CD4-positive, alpha-beta memory T cell (primary cell): ENCODE results near the gene IGFALS. TPM values are rescaled to one million over a fixed set of nuclear protein-coding genes. Genes with fewer than 3 reads are reported as not detected.
"Not testable (repeated sequence)": the region's sequence is repeated elsewhere in the genome, so short reads cannot be mapped to it uniquely, and the experiment has no call there.

ENCODE experiments used
- CTCF ChIA-PET: fragments of 350-600 bp; sonication (Branson Sonifier 250); formaldehyde crosslinking; loops from one replicate; lab custom pipeline; 2021; ENCODE audit warnings: inconsistent platforms; ENCODE audit not compliant: partially characterized antibody; lab: Charles Lee
- POLR2A ChIA-PET: fragments of 350-600 bp; sonication (Branson Sonifier 250); formaldehyde crosslinking; loops from one replicate; lab custom pipeline; 2021; ENCODE audit not compliant: partially characterized antibody; lab: Charles Lee
- DNase-seq, 5 donors: peaks; one replicate each; pipeline versions ENCODE4 v3.0.0 to v3.0.0-alpha.2; 2020 to 2022; ENCODE audit warnings: mixed read lengths in 1 of 5
- H3K27ac ChIP-seq: one replicate; pipeline ENCODE4 v1.7.0; 2013; ENCODE audit warnings: low read depth, low read length
- H3K27me3 ChIP-seq: 2 replicates; pipeline ENCODE4 v1.7.0; 2013; ENCODE audit warnings: mild to moderate bottlenecking, low read length, moderate library complexity; ENCODE audit not compliant: insufficient read depth
- H3K36me3 ChIP-seq: 2 replicates; pipeline ENCODE4 v1.7.0; 2013; ENCODE audit warnings: mild to moderate bottlenecking, low read length, moderate library complexity; ENCODE audit not compliant: insufficient read depth
- H3K4me1 ChIP-seq: 2 replicates; pipeline ENCODE4 v1.7.0; 2013; ENCODE audit warnings: mild to moderate bottlenecking, low read length, moderate library complexity; ENCODE audit not compliant: insufficient read depth
- H3K4me3 ChIP-seq, 2 donors: one replicate each; pipeline ENCODE4 v1.7.0; 2013; ENCODE audit warnings: low read length in 2 of 2, mild to moderate bottlenecking in 1 of 2
- H3K9me3 ChIP-seq, 2 donors: one replicate each; pipeline ENCODE4 v1.7.0; 2013; ENCODE audit warnings: low read length in 2 of 2, control low read depth in 1 of 2; ENCODE audit not compliant: control insufficient read depth in 1 of 2
- H3K27ac Mint-ChIP-seq, 7 donors: one replicate each; pipeline ENCODE4 v1.8.0; 2020 to 2021; ENCODE audit warnings: mixed read lengths in 7 of 7, mild to moderate bottlenecking in 6 of 7, inconsistent platforms in 3 of 7, moderate library complexity in 3 of 7
- H3K27me3 Mint-ChIP-seq, 2 donors: one replicate each; pipeline ENCODE4 v1.8.0; 2020 to 2021; ENCODE audit warnings: mixed read lengths in 2 of 2
- H3K36me3 Mint-ChIP-seq, 2 donors: one replicate each; pipeline ENCODE4 v1.8.0; 2020 to 2021; ENCODE audit warnings: mixed read lengths in 2 of 2, inconsistent platforms in 1 of 2, mild to moderate bottlenecking in 1 of 2
- H3K4me1 Mint-ChIP-seq, 4 donors: one replicate each; pipeline ENCODE4 v1.8.0; 2020 to 2021; ENCODE audit warnings: mixed read lengths in 4 of 4, mild to moderate bottlenecking in 1 of 4
- H3K4me3 Mint-ChIP-seq, 8 donors: one replicate each; pipeline ENCODE4 v1.8.0; 2020 to 2021; ENCODE audit warnings: mixed read lengths in 8 of 8, mild to moderate bottlenecking in 7 of 8, moderate library complexity in 6 of 8, inconsistent platforms in 3 of 8
- H3K9me3 Mint-ChIP-seq, 8 donors: one replicate each; pipeline ENCODE4 v1.8.0; 2020 to 2021; ENCODE audit warnings: mixed read lengths in 8 of 8, mild to moderate bottlenecking in 5 of 8, inconsistent platforms in 3 of 8, moderate library complexity in 1 of 8
- intact Hi-C: fragments of 100-400 bp; cut with micrococcal nuclease; formaldehyde crosslinking; loops from one replicate; pipeline ENCODE4 v1.15.1; 2023
- polyA plus RNA-seq, 2 donors: library from polyadenylated mRNA; unstranded; fragments of 300-500 nt; fragmentation: Illumina TruSeq; gene quantifications; one replicate each; pipeline ENCODE4 v1.2.3, GENCODE V29; 2021
- total RNA-seq, 2 experiments: library from RNA; stranded (reverse); gene quantifications; one replicate each; pipeline ENCODE4 v1.2.3, GENCODE V29; 2021

IGFALS gene
- total and polyA plus RNA-seq, 4 experiments from 2014 or later = 0.29 to 0.36 TPM; not detected in 2

GRCh38 chr16:1809281-1809801 lies 15.8 kb upstream of the IGFALS start:
- no peak overlapping the region for H3K27ac ChIP-seq
- H3K4me3 ChIP-seq = no peak overlapping the region
- H3K36me3 ChIP-seq = peaks cover 36% of the 10 kb centered on the region
- Mint-ChIP-seq H3K27me3 (no peaks in the 10 kb centered on the region), H3K27ac (no peak overlapping the region), H3K36me3 (peaks cover 34 to 43% of the 10 kb centered on the region in 2 donors), H3K4me1 (peaks cover 3 to 8% (median 6%) of the 10 kb centered on the region in 4 donors), H3K9me3 (peaks cover 0 to 3% (median under 1%) of the 10 kb centered on the region in 8 donors), H3K4me3 (no peak overlapping the region)
- intact Hi-C loops = no loop called here
- H3K9me3 ChIP-seq = no peaks in the 10 kb centered on the region
- POLR2A ChIA-PET = no interaction called here
- CTCF ChIA-PET = no interaction called here
- no peaks in the 10 kb centered on the region for H3K27me3 ChIP-seq
- DNase-seq = no peak
- no peaks in the 10 kb centered on the region for H3K4me1 ChIP-seq

GRCh38 chr16:1808691-1809090 lies 15.2 kb upstream of the IGFALS start:
- Histone ChIP-seq H3K27me3 (no peaks in the 10 kb centered on the region), H3K36me3 (peaks cover 33% of the 10 kb centered on the region), H3K4me1 (no peaks in the 10 kb centered on the region), H3K4me3 (no peak overlapping the region), H3K9me3 (no peaks in the 10 kb centered on the region), H3K27ac (no peak overlapping the region)
- CTCF ChIA-PET = no interaction called here
- no peak for DNase-seq
- H3K4me3 Mint-ChIP-seq = no peak overlapping the region
- H3K4me1 Mint-ChIP-seq = peaks cover 3 to 8% (median 5%) of the 10 kb centered on the region in 4 donors
- POLR2A ChIA-PET = no interaction called here
- no peaks in the 10 kb centered on the region for H3K27me3 Mint-ChIP-seq
- intact Hi-C loops = no loop called here
- peaks cover 0 to 3% (median under 1%) of the 10 kb centered on the region in 8 donors for H3K9me3 Mint-ChIP-seq
- no peak overlapping the region for H3K27ac Mint-ChIP-seq
- H3K36me3 Mint-ChIP-seq = peaks cover 32 to 39% of the 10 kb centered on the region in 2 donors

- peaks cover 25 to 32% of the 10 kb centered on the region in 2 donors for H3K36me3 Mint-ChIP-seq
Measured at GRCh38 chr16:1807626-1808025, 14.1 kb upstream of the IGFALS start.

GRCh38 chr16:1800701-1801100 lies 7.2 kb upstream of the IGFALS start:
- H3K27ac ChIP-seq = no peak overlapping the region
- H3K27me3 ChIP-seq = no peaks in the 10 kb centered on the region
- Mint-ChIP-seq H3K9me3 (peaks cover 0 to 27% (median 13%) of the 10 kb centered on the region in 8 donors), H3K4me1 (no peaks in the 10 kb centered on the region), H3K27ac (peak overlapping the region in 1 of 7 donors; percentile 70), H3K27me3 (no peaks in the 10 kb centered on the region), H3K4me3 (no peak overlapping the region), H3K36me3 (peaks cover 6 to 16% of the 10 kb centered on the region in 2 donors)
- CTCF ChIA-PET = no interaction called here
- no peaks in the 10 kb centered on the region for H3K4me1 ChIP-seq
- intact Hi-C loops = no loop called here
- POLR2A ChIA-PET = no interaction called here
- no peak overlapping the region for H3K4me3 ChIP-seq
- H3K9me3 ChIP-seq = no peaks in the 10 kb centered on the region
- no peaks in the 10 kb centered on the region for H3K36me3 ChIP-seq
- DNase-seq = no peak

More at GRCh38 chr16:1807626-1808025, 14.1 kb upstream of the IGFALS start:
- H3K36me3 ChIP-seq = peaks cover 30% of the 10 kb centered on the region
- Mint-ChIP-seq H3K9me3 (peaks cover 0 to 3% (median under 1%) of the 10 kb centered on the region in 8 donors), H3K4me1 (no peaks in the 10 kb centered on the region), H3K27ac (no peak overlapping the region), H3K4me3 (no peak overlapping the region), H3K27me3 (no peaks in the 10 kb centered on the region)
- H3K4me1 ChIP-seq = no peaks in the 10 kb centered on the region
- no peak for DNase-seq
- POLR2A ChIA-PET = no interaction called here
- intact Hi-C loops = no loop called here
- no peaks in the 10 kb centered on the region for H3K9me3 ChIP-seq
- H3K27me3 ChIP-seq = no peaks in the 10 kb centered on the region
- CTCF ChIA-PET = no interaction called here
- no peak overlapping the region for H3K27ac ChIP-seq
- no peak overlapping the region for H3K4me3 ChIP-seq

- Mint-ChIP-seq H3K36me3 (peaks cover 2 to 13% of the 10 kb centered on the region in 2 donors), H3K9me3 (peaks cover 0 to 27% (median 11%) of the 10 kb centered on the region in 8 donors), H3K4me3 (peak overlapping the region in 1 of 8 donors; percentile 9)
- H3K4me1 Mint-ChIP-seq, H3K27me3 ChIP-seq, H3K27ac Mint-ChIP-seq, H3K27ac ChIP-seq, H3K36me3 ChIP-seq, DNase-seq, H3K27me3 Mint-ChIP-seq, H3K4me1 ChIP-seq, intact Hi-C loops, H3K4me3 ChIP-seq, CTCF ChIA-PET, H3K9me3 ChIP-seq: not testable (repeated sequence)
- POLR2A ChIA-PET = interaction anchor here (0.6 kb wide), 1 partner anchor 1118 kb away, joined by 3 read pairs; no protein-coding TSS in a partner anchor
Measured at GRCh38 chr16:1799263-1799662, 5.8 kb upstream of the IGFALS start.

DNA sequence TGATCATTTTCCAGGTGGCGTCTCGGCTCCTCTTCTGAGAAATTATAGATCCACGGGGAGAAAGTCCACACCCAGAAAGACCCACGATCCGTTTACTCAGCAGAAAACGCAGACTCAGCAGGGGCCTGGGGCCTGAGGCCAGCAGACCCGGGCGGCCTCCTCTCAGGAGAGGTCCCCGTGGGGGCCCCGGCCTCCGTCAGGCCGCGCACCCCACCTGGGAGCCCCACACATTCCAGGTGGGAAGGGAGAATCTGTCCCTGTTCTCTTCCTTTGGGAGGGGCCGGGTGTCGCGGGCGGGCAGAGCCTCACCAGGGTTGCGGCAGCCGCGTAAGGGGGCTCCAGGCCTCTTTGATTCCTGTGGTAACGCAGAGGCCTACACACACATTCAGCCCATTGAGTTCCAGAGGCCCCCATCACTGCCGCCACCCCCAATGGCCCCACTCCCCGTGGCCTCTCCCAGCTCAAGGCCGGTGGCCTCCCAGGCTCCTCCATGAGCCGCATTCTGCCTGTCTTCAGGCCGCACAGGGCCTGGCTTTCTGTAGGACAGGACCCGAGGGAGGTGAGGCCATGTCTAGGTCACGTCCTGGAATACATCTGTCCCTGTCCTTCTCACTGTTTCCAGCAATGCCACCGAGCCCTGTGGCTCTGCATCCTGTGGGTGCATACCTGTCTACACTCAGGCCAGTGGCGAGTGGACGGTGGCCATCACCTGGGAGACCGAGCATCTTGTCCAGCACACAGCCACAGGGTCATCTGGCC lies 1.6 kb upstream of the IGFALS start:
- ChIA-PET CTCF (no interaction called here), POLR2A (interaction anchor here (0.9 kb wide), 1 partner anchor 31 kb away, joined by 3 read pairs; no protein-coding TSS in a partner anchor)
- Mint-ChIP-seq H3K9me3 (peaks cover 0 to 23% (median 11%) of the 10 kb centered on the region in 8 donors), H3K4me3 (no peak overlapping the region), H3K27me3 (no peaks in the 10 kb centered on the region), H3K4me1 (no peaks in the 10 kb centered on the region), H3K27ac (no peak overlapping the region), H3K36me3 (peaks cover 2 to 13% of the 10 kb centered on the region in 2 donors)
- no peak overlapping the region for H3K4me3 ChIP-seq
- intact Hi-C loops = no loop called here
- no peaks in the 10 kb centered on the region for H3K9me3 ChIP-seq
- no peak for DNase-seq
- H3K4me1 ChIP-seq = no peaks in the 10 kb centered on the region
- no peaks in the 10 kb centered on the region for H3K27me3 ChIP-seq
- no peaks in the 10 kb centered on the region for H3K36me3 ChIP-seq
- H3K27ac ChIP-seq = no peak overlapping the region

GRCh38 chr16:1794221-1794871 lies 841 bp upstream of the IGFALS start:
- Histone ChIP-seq H3K36me3 (no peaks in the 10 kb centered on the region), H3K4me3 (no peak overlapping the region), H3K27me3 (no peaks in the 10 kb centered on the region), H3K27ac (no peak overlapping the region), H3K4me1 (no peaks in the 10 kb centered on the region), H3K9me3 (no peaks in the 10 kb centered on the region)
- Mint-ChIP-seq H3K4me1 (no peaks in the 10 kb centered on the region), H3K4me3 (no peak overlapping the region), H3K27me3 (no peaks in the 10 kb centered on the region), H3K36me3 (peaks cover 2 to 10% of the 10 kb centered on the region in 2 donors), H3K27ac (no peak overlapping the region), H3K9me3 (peaks cover 0 to 17% (median 9%) of the 10 kb centered on the region in 8 donors)
- ChIA-PET CTCF (no interaction called here), POLR2A (interaction anchor here (1.6 kb wide), 1 partner anchor 12 kb away, joined by 5 read pairs; the partner anchor contains the start of genes NUBP2 and SPSB3)
- intact Hi-C loops = no loop called here
- no peak for DNase-seq
